ENCODE results near the gene B4GALT2.

The B4GALT2 gene

GRCh38 chr1:43931711-43932660 is 47.0 kb upstream of the B4GALT2 start:
- no peak overlapping the region for H3K4ac ChIP-seq (ENCODE audit: low read length)
- no peak overlapping the region for H3K14ac ChIP-seq (ENCODE audit: low read length)
- H2BK12ac ChIP-seq (ENCODE audit: low read length) = no peak overlapping the region
- H4K91ac ChIP-seq (ENCODE audit: low read depth, low read length, poor library complexity) = no peak overlapping the region
- no peak for DNase-seq (ENCODE audit: low spot score)
- peaks cover 4 to 22% (median 10%) of the 10 kb centered on the region in 3 experiments for H3K27me3 ChIP-seq (ENCODE audit: control insufficient read depth in 3 of 3, insufficient read depth in 3 of 3, low read depth in 1 of 3, low read length in 3 of 3)
- no peak overlapping the region for H2AFZ ChIP-seq (ENCODE audit: low read length)
- H3K9me3 ChIP-seq (replicated peaks in 1 of 2; ENCODE audit: control insufficient read depth in 2 of 2, insufficient read depth in 1 of 2, low read depth in 1 of 2, low read length in 2 of 2) = no peaks in the 10 kb centered on the region
- no CpG with 5 or more reads among the region's 13 CpGs for WGBS, 2 donors (ENCODE audit: extremely low coverage in 2 of 2, insufficient read length in 2 of 2, insufficient replicate concordance in 1 of 2)
- peak overlapping the region; percentile 25 for H4K8ac ChIP-seq (ENCODE audit: low read depth, low read length)
- peaks cover 8 to 23% of the 10 kb centered on the region in 2 donors for H3K4me1 ChIP-seq (ENCODE audit: control insufficient read depth in 2 of 2, insufficient read depth in 1 of 2, low read depth in 1 of 2, low read length in 2 of 2)
- no peak overlapping the region for H2BK120ac ChIP-seq (ENCODE audit: low read depth, low read length)
- no peak overlapping the region for H3K27ac ChIP-seq (replicated peaks; ENCODE audit: low read length)
- H3K4me2 ChIP-seq (ENCODE audit: insufficient read depth, low read length, poor library complexity, severe bottlenecking) = no peak overlapping the region
- H2BK5ac ChIP-seq (ENCODE audit: low read length) = no peak overlapping the region
- H2BK15ac ChIP-seq (ENCODE audit: low read length) = no peak overlapping the region
- H2AK5ac ChIP-seq (ENCODE audit: low read depth, low read length) = no peak overlapping the region
- no peak overlapping the region for H3K18ac ChIP-seq (ENCODE audit: low read length)
- H3K9ac ChIP-seq (ENCODE audit: low read depth, low read length, poor library complexity) = no peak overlapping the region
- peaks cover 0 to 8% of the 10 kb centered on the region in 2 donors for H3K36me3 ChIP-seq (replicated peaks in 1 of 2; ENCODE audit: control insufficient read depth in 2 of 2, insufficient read depth in 2 of 2, low read length in 2 of 2)
- peaks cover 1% of the 10 kb centered on the region for H3K79me1 ChIP-seq (ENCODE audit: low read depth, low read length)
- peak overlapping the region; percentile 3 for H3K23ac ChIP-seq (ENCODE audit: low read depth, low read length, poor library complexity)
- no peak overlapping the region for H3K4me3 ChIP-seq (ENCODE audit: low read length in 2 of 2)

- Histone ChIP-seq H3K14ac (ENCODE audit: low read length) (peak overlapping the region; percentile 40), H2BK12ac (ENCODE audit: low read length) (peak overlapping the region; percentile 82)
- no peak for DNase-seq (ENCODE audit: low spot score)
Measured at GRCh38 chr1:43932786-43933385, 46.1 kb upstream of the B4GALT2 start.

GRCh38 chr1:43933386-43934100 is 45.5 kb upstream of the B4GALT2 start, which contains the start of gene ARTN:
TSS of gene ARTN (plus strand) at chr1:43933801. CDS start at chr1:43935657, 1,856 bp downstream.
- no peak within 1 kb of the TSS for H4K91ac ChIP-seq (ENCODE audit: low read depth, low read length, poor library complexity)
- H2BK15ac ChIP-seq (ENCODE audit: low read length) = peak within 1 kb of the TSS; percentile 80
- peak; percentile 53 for DNase-seq (ENCODE audit: low spot score)
- peak within 1 kb of the TSS; percentile 80 for H3K4me2 ChIP-seq (ENCODE audit: insufficient read depth, low read length, poor library complexity, severe bottlenecking)
- peaks cover 0 to 8% of the 10 kb centered on the region in 2 donors for H3K36me3 ChIP-seq (replicated peaks in 1 of 2; ENCODE audit: control insufficient read depth in 2 of 2, insufficient read depth in 2 of 2, low read length in 2 of 2)
- H4K8ac ChIP-seq (ENCODE audit: low read depth, low read length) = peak within 1 kb of the TSS; percentile 75
- H2BK12ac ChIP-seq (ENCODE audit: low read length) = peak within 1 kb of the TSS; percentile 82
- WGBS, 2 donors (ENCODE audit: extremely low coverage in 2 of 2, insufficient read length in 2 of 2, insufficient replicate concordance in 1 of 2) = no CpG with 5 or more reads among the region's 42 CpGs
- H3K4me1 ChIP-seq (ENCODE audit: control insufficient read depth in 2 of 2, insufficient read depth in 1 of 2, low read depth in 1 of 2, low read length in 2 of 2) = peaks cover 8 to 23% of the 10 kb centered on the region in 2 donors
- H3K27me3 ChIP-seq (ENCODE audit: control insufficient read depth in 3 of 3, insufficient read depth in 3 of 3, low read depth in 1 of 3, low read length in 3 of 3) = peaks cover 4 to 22% (median 14%) of the 10 kb centered on the region in 3 experiments
- peak within 1 kb of the TSS; percentile 92 for H3K23ac ChIP-seq (ENCODE audit: low read depth, low read length, poor library complexity)
- peak within 1 kb of the TSS; percentile 93 for H3K18ac ChIP-seq (ENCODE audit: low read length)
- H2BK5ac ChIP-seq (ENCODE audit: low read length) = peak within 1 kb of the TSS; percentile 59
- H3K79me1 ChIP-seq (ENCODE audit: low read depth, low read length) = peaks cover 1% of the 10 kb centered on the region
- H3K27ac ChIP-seq (replicated peaks; ENCODE audit: low read length) = no peak within 1 kb of the TSS
- peak within 1 kb of the TSS; percentile 90 for H2AK5ac ChIP-seq (ENCODE audit: low read depth, low read length)
- peak within 1 kb of the TSS in 1 of 2 donors; percentile 81 for H3K4me3 ChIP-seq (ENCODE audit: low read length in 2 of 2)
- H3K14ac ChIP-seq (ENCODE audit: low read length) = peak within 1 kb of the TSS; percentile 40
- H3K4ac ChIP-seq (ENCODE audit: low read length) = peak within 1 kb of the TSS; percentile 78
- H3K9me3 ChIP-seq (replicated peaks in 1 of 2; ENCODE audit: control insufficient read depth in 2 of 2, insufficient read depth in 1 of 2, low read depth in 1 of 2, low read length in 2 of 2) = no peaks in the 10 kb centered on the region
- peak within 1 kb of the TSS; percentile 56 for H2BK120ac ChIP-seq (ENCODE audit: low read depth, low read length)
- peak within 1 kb of the TSS; percentile 79 for H3K9ac ChIP-seq (ENCODE audit: low read depth, low read length, poor library complexity)
- peak within 1 kb of the TSS; percentile 48 for H2AFZ ChIP-seq (ENCODE audit: low read length)

More at GRCh38 chr1:43932786-43933385, 46.1 kb upstream of the B4GALT2 start:
- Histone ChIP-seq H2BK120ac (ENCODE audit: low read depth, low read length) (peak overlapping the region; percentile 56), H3K9me3 (replicated peaks in 1 of 2; ENCODE audit: control insufficient read depth in 2 of 2, insufficient read depth in 1 of 2, low read depth in 1 of 2, low read length in 2 of 2) (no peaks in the 10 kb centered on the region), H3K27ac (replicated peaks; ENCODE audit: low read length) (no peak overlapping the region), H3K4me1 (ENCODE audit: control insufficient read depth in 2 of 2, insufficient read depth in 1 of 2, low read depth in 1 of 2, low read length in 2 of 2) (peaks cover 8 to 23% of the 10 kb centered on the region in 2 donors), H3K23ac (ENCODE audit: low read depth, low read length, poor library complexity) (peak overlapping the region; percentile 58), H3K79me1 (ENCODE audit: low read depth, low read length) (peaks cover 1% of the 10 kb centered on the region), H3K27me3 (ENCODE audit: control insufficient read depth in 3 of 3, insufficient read depth in 3 of 3, low read depth in 1 of 3, low read length in 3 of 3) (peaks cover 4 to 22% (median 14%) of the 10 kb centered on the region in 3 experiments), H2BK15ac (ENCODE audit: low read length) (peak overlapping the region; percentile 80), H4K91ac (ENCODE audit: low read depth, low read length, poor library complexity) (no peak overlapping the region), H2BK5ac (ENCODE audit: low read length) (peak overlapping the region; percentile 59), H3K4ac (ENCODE audit: low read length) (no peak overlapping the region), H3K4me3 (ENCODE audit: low read length in 2 of 2) (peak overlapping the region in 1 of 2 donors; percentile 81), H3K18ac (ENCODE audit: low read length) (peak overlapping the region; percentile 92), H3K36me3 (replicated peaks in 1 of 2; ENCODE audit: control insufficient read depth in 2 of 2, insufficient read depth in 2 of 2, low read length in 2 of 2) (peaks cover 0 to 8% of the 10 kb centered on the region in 2 donors), H2AK5ac (ENCODE audit: low read depth, low read length) (peak overlapping the region; percentile 86), H2AFZ (ENCODE audit: low read length) (no peak overlapping the region), H3K4me2 (ENCODE audit: insufficient read depth, low read length, poor library complexity, severe bottlenecking) (peak overlapping the region; percentile 80), H4K8ac (ENCODE audit: low read depth, low read length) (peak overlapping the region; percentile 25), H3K9ac (ENCODE audit: low read depth, low read length, poor library complexity) (peak overlapping the region; percentile 79)
- no CpG with 5 or more reads among the region's 8 CpGs for WGBS, 2 donors (ENCODE audit: extremely low coverage in 2 of 2, insufficient read length in 2 of 2, insufficient replicate concordance in 1 of 2)
